Endothelial cell of umbilical vein (primary cell): Measurements from ENCODE around the gene RSRC1. TPM values are rescaled to one million over a fixed set of nuclear protein-coding genes. Genes with fewer than 3 reads are reported as not detected.

Source experiments
- BruUV-seq: library from RNA; stranded (reverse); fragments of 400-500 nt; replicated peaks from 2 replicates; lab custom pipeline; 2021; lab: Mats Ljungman, UMichigan
- CTCF ChIA-PET: fragments of 300-600, 350-600 bp; sonication (Branson Sonifier 250); formaldehyde crosslinking; loops from one replicate; lab custom pipeline; 2021; ENCODE audit warnings: antibody characterized with exemption, inconsistent platforms; lab: Charles Lee
- POLR2A ChIA-PET: fragments of 300-600, 350-600 bp; sonication (Branson Sonifier 250); formaldehyde crosslinking; loops from one replicate; lab custom pipeline; 2021; ENCODE audit warnings: antibody characterized with exemption, inconsistent platforms; lab: Charles Lee
- DNase-seq: peaks from one replicate; pipeline ENCODE4 v3.0.0-alpha.2; 2011; ENCODE audit warnings: low read depth, low spot score
- FAIRE-seq: peaks from 2 replicates; lab custom pipeline; 2011; peaks lifted over from hg19 to GRCh38; lab: Jason Lieb, UNC
- H2AFZ ChIP-seq: 2 replicates; pipeline ENCODE4 v1.6.0; 2012; ENCODE audit warnings: low read depth, low read length, control low read depth, inconsistent platforms
- H3K27ac ChIP-seq: 2 replicates; pipeline ENCODE4 v1.5.1; 2011; ENCODE audit warnings: low read depth, mild to moderate bottlenecking, control low read depth, low read length, moderate library complexity; ENCODE audit not compliant: insufficient read depth
- H3K27me3 ChIP-seq, 2 experiments: 2 replicates each; pipeline versions ENCODE4 v1.6.0 to v1.6.1; 2011; ENCODE audit warnings: low read length in 2 of 2, mixed read lengths in 1 of 2; ENCODE audit not compliant: control insufficient read depth in 2 of 2, insufficient read depth in 2 of 2
- H3K36me3 ChIP-seq, 2 experiments: 2 replicates in 1 of 2; 3 replicates in 1 of 2; pipeline ENCODE4 v1.5.1; 2011; ENCODE audit warnings: low read length in 2 of 2, mild to moderate bottlenecking in 1 of 2, moderate library complexity in 1 of 2; ENCODE audit not compliant: control insufficient read depth in 2 of 2, insufficient read depth in 2 of 2; ENCODE audit errors: extremely low read depth in 1 of 2
- H3K4me1 ChIP-seq: 3 replicates; pipeline ENCODE4 v1.5.1; 2011; ENCODE audit warnings: mild to moderate bottlenecking, low read length; ENCODE audit not compliant: control insufficient read depth, insufficient read depth; ENCODE audit errors: extremely low read depth
- H3K4me2 ChIP-seq: 2 replicates; pipeline ENCODE4 v1.6.1; 2011; ENCODE audit warnings: low read length, control low read depth, mixed read lengths; ENCODE audit not compliant: insufficient read depth
- H3K4me3 ChIP-seq, 3 experiments: fragments of 200-600 bp in 1 of 3; sonication (generic), shearing (Covaris generic) in 1 of 3; replicated peaks in 1 of 3; 2 replicates each; pipeline ENCODE4 v1.5.1; 2011 to 2016; ENCODE audit warnings: control low read depth in 3 of 3, low read length in 3 of 3, mild to moderate bottlenecking in 2 of 3, inconsistent platforms in 1 of 3, low read depth in 1 of 3, moderate library complexity in 1 of 3; ENCODE audit not compliant: insufficient read depth in 1 of 3
- H3K79me2 ChIP-seq: 2 replicates; pipeline ENCODE4 v1.6.0; 2012; ENCODE audit warnings: low read length, inconsistent platforms; ENCODE audit not compliant: control insufficient read depth, insufficient read depth
- H3K9ac ChIP-seq: replicated peaks from 2 replicates; pipeline ENCODE3; 2011; ENCODE audit warnings: low read length, control low read depth; ENCODE audit not compliant: insufficient read depth; ENCODE audit errors: extremely low read depth
- H3K9me1 ChIP-seq: replicated peaks from 3 replicates; pipeline ENCODE4 v1.6.0; 2011; ENCODE audit warnings: mild to moderate bottlenecking, low read length; ENCODE audit not compliant: control insufficient read depth, insufficient read depth; ENCODE audit errors: extremely low read depth
- H3K9me3 ChIP-seq: replicated peaks from 2 replicates; pipeline ENCODE4 v1.5.1; 2012; ENCODE audit warnings: low read length, inconsistent platforms; ENCODE audit not compliant: control insufficient read depth, insufficient read depth
- H4K20me1 ChIP-seq: replicated peaks from 2 replicates; pipeline ENCODE3; 2011; ENCODE audit warnings: mild to moderate bottlenecking, low read length; ENCODE audit not compliant: control insufficient read depth, insufficient read depth; ENCODE audit errors: extremely low read depth
- EZH2 ChIP-seq: IDR thresholded peaks from 2 replicates; pipeline ENCODE4 v1.6.1; 2012; ENCODE audit warnings: borderline replicate concordance, low read depth, mild to moderate bottlenecking, moderate library complexity, low read length, inconsistent platforms; ENCODE audit not compliant: severe bottlenecking
- FOS ChIP-seq: IDR thresholded peaks from 2 replicates; pipeline ENCODE4 v1.6.1; 2011; ENCODE audit warnings: mild to moderate bottlenecking, low read length, moderate library complexity, borderline replicate concordance; ENCODE audit not compliant: insufficient read depth
- GATA2 ChIP-seq: IDR thresholded peaks from 2 replicates; pipeline ENCODE4 v1.7.0; 2011; ENCODE audit warnings: low read depth, mild to moderate bottlenecking, moderate library complexity, mixed read lengths, low read length; ENCODE audit not compliant: insufficient read length, insufficient read depth
- JUN ChIP-seq: IDR thresholded peaks from 2 replicates; pipeline ENCODE4 v1.6.1; 2011; ENCODE audit warnings: borderline replicate concordance, low read depth; ENCODE audit not compliant: insufficient read length, insufficient read depth
- MYC ChIP-seq: IDR thresholded peaks from one replicate; pipeline ENCODE4 v1.6.1; 2011; ENCODE audit warnings: mild to moderate bottlenecking, low read depth, low read length
- POLR2A ChIP-seq: IDR thresholded peaks from 2 replicates; pipeline ENCODE4 v1.6.1; 2012; ENCODE audit warnings: low read depth, mild to moderate bottlenecking, control low read depth, low read length
- POLR2AphosphoS5 ChIP-seq: IDR thresholded peaks from 2 replicates; pipeline ENCODE4 v1.6.1; 2012; ENCODE audit warnings: low read depth, mild to moderate bottlenecking, control low read depth, low read length, moderate library complexity; ENCODE audit not compliant: insufficient read depth
- dilution Hi-C: fragments of 300-500 bp; cut with MboI; formaldehyde crosslinking; loops from one replicate; pipeline ENCODE4 v1.15.0; 2019; ENCODE audit warnings: low sequenced_read_pairs; ENCODE audit not compliant: extremely low pct_ligation_motif_present
- intact Hi-C: fragments of 100-400 bp; cut with micrococcal nuclease; formaldehyde crosslinking; loops from one replicate; pipeline ENCODE4 v1.10.0; 2022
- polyA plus RNA-seq, 4 experiments: library from polyadenylated mRNA; depleted of rRNA in 3 of 4; stranded (reverse) in 3 of 4; unstranded in 1 of 4; fragments of >200 nt; gene quantifications; 2 replicates each; pipeline versions ENCODE4 v1.2.1 to v1.2.3, GENCODE V29; 2011 to 2012; ENCODE audit warnings: missing spikeins in 1 of 4
- total RNA-seq: library from RNA; stranded (reverse); gene quantifications from 2 replicates; pipeline ENCODE4 v1.2.3, GENCODE V29; 2021
- TF ChIP-seq, protein P1 (sequence below), 2 donors: IDR thresholded peaks; 1 replicate in 1 of 2; 2 replicates in 1 of 2; pipeline ENCODE4 v1.5.1; 2011; ENCODE audit warnings: low read length in 2 of 2, mild to moderate bottlenecking in 2 of 2, moderate library complexity in 2 of 2, control low read depth in 1 of 2, inconsistent platforms in 1 of 2, low read depth in 1 of 2; ENCODE audit not compliant: insufficient read depth in 1 of 2; ENCODE audit errors: extremely low read depth in 1 of 2
- TF ChIP-seq, protein P2 (sequence below): IDR thresholded peaks from 2 replicates; pipeline ENCODE4 v1.6.1; 2011; ENCODE audit not compliant: insufficient read depth, insufficient read length

The RSRC1 gene
- total and polyA plus RNA-seq, 2 donors (not counting 3 experiments of a cell fraction or from before 2014, with no cell fraction given): 1.8 to 25.4 TPM

DNA sequence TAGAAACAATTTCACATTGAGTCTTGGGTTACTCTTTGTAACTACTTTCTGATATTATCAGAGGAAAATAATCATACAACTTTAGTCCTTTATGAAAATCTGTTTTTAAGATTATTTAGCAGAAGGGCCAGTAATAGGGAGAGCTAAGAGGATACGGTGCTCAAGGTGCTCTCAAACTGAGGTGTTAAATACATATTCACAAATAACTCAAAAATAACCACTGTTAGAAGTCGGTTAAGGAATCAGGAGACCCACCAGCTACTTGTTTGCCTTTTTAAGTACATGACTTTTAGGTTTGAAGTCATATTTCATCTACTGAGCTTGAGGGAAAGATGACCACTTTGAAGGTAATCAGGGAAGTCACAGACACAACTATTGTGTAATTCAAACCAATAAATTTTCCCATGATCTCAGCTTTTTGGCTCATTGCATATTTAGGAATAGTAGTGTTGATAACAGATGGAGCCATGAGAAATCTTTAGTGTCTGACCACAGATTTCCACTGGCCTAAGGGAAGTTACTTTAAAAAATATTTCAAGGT, 1.4 kb upstream of the RSRC1 start:
- no peak overlapping the region for H3K4me3 ChIP-seq
- no peaks in the 10 kb centered on the region for H3K9me3 ChIP-seq
- H4K20me1 ChIP-seq: no peaks in the 10 kb centered on the region
- intact Hi-C loops (loop anchor here (5.0 to 10.0 kb wide), 2 partner anchors 536 to 576 kb away; partner anchors contain the start of gene GFM1), dilution Hi-C loops (no loop called here)
- BruUV-seq: no TSS peak
- no peak overlapping the region for H3K27ac ChIP-seq
- no peak for FAIRE-seq
- no peak overlapping the region for H3K9ac ChIP-seq
- peaks cover 38 to 61% of the 10 kb centered on the region in 2 experiments for H3K27me3 ChIP-seq
- H3K79me2 ChIP-seq: no peaks in the 10 kb centered on the region
- H3K36me3 ChIP-seq: no peaks in the 10 kb centered on the region
- H3K4me1 ChIP-seq: peaks cover 12% of the 10 kb centered on the region
- POLR2A ChIA-PET: no interaction called here
- H2AFZ ChIP-seq: no peak overlapping the region
- no peaks in the 10 kb centered on the region for H3K9me1 ChIP-seq
- DNase-seq: no peak
- CTCF ChIA-PET: interaction anchor here (1.0 to 2.8 kb wide), 4 partner anchors 10 to 205 kb away, joined by 3 to 8 read pairs (median 4); no protein-coding TSS in a partner anchor
- H3K4me2 ChIP-seq: no peak overlapping the region
- TF ChIP-seq EZH2: no peak
- TF ChIP-seq GATA2: no peak
- no peak for TF ChIP-seq JUN

DNA sequence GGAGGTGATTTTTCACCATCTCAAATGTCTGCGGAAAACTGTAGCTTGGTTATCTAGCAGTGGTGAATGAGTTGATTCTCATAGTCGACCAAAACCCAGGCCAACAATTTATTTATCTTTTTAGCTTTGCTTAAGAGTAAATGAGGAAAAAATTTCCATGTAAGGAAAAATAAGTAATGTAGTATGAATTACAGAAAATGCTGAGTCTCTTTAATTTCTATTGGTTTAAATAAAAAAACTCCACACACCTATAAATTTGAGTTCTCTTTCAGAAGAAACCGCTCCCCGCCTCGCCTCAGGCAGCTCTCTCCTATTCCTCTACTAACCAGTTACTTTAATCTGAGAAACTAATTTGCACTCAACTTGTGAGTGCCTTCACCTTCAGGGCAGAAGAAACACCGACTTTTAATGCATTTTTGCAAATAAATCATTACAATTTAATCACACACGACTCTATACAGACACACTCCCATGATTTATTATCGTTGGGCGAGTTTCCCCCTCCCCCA, 540 bp upstream of the RSRC1 start:
- Histone ChIP-seq H3K27ac (no peak overlapping the region), H4K20me1 (no peaks in the 10 kb centered on the region), H3K4me2 (peak overlapping the region; percentile 98), H3K9me3 (no peaks in the 10 kb centered on the region), H3K9ac (peak overlapping the region; percentile 87), H3K36me3 (no peaks in the 10 kb centered on the region), H3K4me1 (peaks cover 12% of the 10 kb centered on the region), H3K27me3 (peaks cover 29 to 53% of the 10 kb centered on the region in 2 experiments), H3K9me1 (no peaks in the 10 kb centered on the region), H2AFZ (peak overlapping the region; percentile 89), H3K79me2 (no peaks in the 10 kb centered on the region), H3K4me3 (peak overlapping the region; percentile 75 to 95 (median 83))
- no peak for TF ChIP-seq JUN
- TF ChIP-seq POLR2A: no peak
- TF ChIP-seq, protein P1, sequence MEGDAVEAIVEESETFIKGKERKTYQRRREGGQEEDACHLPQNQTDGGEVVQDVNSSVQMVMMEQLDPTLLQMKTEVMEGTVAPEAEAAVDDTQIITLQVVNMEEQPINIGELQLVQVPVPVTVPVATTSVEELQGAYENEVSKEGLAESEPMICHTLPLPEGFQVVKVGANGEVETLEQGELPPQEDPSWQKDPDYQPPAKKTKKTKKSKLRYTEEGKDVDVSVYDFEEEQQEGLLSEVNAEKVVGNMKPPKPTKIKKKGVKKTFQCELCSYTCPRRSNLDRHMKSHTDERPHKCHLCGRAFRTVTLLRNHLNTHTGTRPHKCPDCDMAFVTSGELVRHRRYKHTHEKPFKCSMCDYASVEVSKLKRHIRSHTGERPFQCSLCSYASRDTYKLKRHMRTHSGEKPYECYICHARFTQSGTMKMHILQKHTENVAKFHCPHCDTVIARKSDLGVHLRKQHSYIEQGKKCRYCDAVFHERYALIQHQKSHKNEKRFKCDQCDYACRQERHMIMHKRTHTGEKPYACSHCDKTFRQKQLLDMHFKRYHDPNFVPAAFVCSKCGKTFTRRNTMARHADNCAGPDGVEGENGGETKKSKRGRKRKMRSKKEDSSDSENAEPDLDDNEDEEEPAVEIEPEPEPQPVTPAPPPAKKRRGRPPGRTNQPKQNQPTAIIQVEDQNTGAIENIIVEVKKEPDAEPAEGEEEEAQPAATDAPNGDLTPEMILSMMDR (IDR thresholded peaks at IDR 0.05; ENCODE audit: extremely low read depth in 1 of 2, insufficient read depth in 1 of 2, low read depth in 1 of 2, low read length in 2 of 2): no peak
- no peak for TF ChIP-seq EZH2
- TF ChIP-seq FOS: no peak
- no peak for TF ChIP-seq MYC
- no peak for TF ChIP-seq POLR2AphosphoS5
- no peak for TF ChIP-seq GATA2
- TF ChIP-seq, protein P2, sequence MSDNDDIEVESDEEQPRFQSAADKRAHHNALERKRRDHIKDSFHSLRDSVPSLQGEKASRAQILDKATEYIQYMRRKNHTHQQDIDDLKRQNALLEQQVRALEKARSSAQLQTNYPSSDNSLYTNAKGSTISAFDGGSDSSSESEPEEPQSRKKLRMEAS: no peak
- dilution Hi-C loops: no loop called here
- FAIRE-seq: no peak
- no peak for DNase-seq
- no TSS peak for BruUV-seq
- CTCF ChIA-PET: interaction anchor here (1.0 to 2.8 kb wide), 9 partner anchors 9 to 577 kb away, joined by 3 to 13 read pairs (median 4); no protein-coding TSS in a partner anchor
- POLR2A ChIA-PET: interaction anchor here (0.5 to 1.3 kb wide), 3 partner anchors 13 to 683 kb away, joined by 3 read pairs; no protein-coding TSS in a partner anchor
- intact Hi-C loops: loop anchor here (5.0 to 10.0 kb wide), 2 partner anchors 535 to 577 kb away; partner anchors contain the start of gene GFM1
